Stimulated activated naive CD4-positive, alpha-beta T cell treated with Interleukin-2 at 50 U/mL for 16 hours (primary cell): ENCODE measurements around the gene TREM1.
"Not testable (repeated sequence)": the region's sequence is repeated elsewhere in the genome, so short reads cannot be mapped to it uniquely, and the experiment has no call there.

Experiments
- DNase-seq: peaks from one replicate; lab custom pipeline; 2025; lab: John Stamatoyannopoulos, UW

TREM1 gene

DNA sequence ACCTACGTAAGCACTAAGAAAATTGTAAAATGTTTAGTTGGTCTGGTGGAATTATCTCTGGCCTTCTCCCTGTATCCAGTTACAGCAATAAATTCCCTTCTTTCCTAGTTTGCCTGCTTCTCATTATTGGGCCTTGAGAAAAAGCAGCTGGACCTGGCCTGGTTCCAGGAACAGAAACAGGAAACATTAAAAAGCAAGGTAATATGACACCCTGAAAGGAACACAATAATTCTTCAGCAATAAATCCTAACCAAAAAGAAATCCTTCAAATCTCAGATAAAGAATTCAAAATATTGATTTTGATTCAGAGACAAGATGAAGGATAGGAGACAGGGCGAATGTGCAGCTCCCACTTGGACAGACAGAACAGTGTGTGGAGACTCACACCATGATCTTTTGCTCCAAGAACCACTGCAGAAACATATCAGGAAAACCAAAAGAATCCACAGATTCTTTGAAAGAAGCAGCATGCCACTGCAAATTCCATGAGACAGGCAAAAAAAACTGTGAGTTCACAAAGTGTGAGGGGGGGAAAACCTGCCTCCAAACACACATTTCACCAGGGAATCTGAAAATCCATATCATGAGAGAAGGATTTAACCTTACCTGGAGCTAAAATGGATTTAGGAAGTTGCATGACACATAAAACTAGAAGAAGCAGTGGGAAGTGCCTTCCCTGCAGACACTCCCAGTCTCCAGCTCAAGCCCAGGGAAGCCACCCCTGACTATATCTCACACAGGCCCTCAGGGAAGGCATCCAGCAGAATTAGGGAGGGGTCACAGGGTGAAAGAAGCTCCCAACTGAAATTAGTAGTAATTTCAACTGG, 28.9 kb downstream of the TREM1 start:
- DNase-seq: no peak

DNA sequence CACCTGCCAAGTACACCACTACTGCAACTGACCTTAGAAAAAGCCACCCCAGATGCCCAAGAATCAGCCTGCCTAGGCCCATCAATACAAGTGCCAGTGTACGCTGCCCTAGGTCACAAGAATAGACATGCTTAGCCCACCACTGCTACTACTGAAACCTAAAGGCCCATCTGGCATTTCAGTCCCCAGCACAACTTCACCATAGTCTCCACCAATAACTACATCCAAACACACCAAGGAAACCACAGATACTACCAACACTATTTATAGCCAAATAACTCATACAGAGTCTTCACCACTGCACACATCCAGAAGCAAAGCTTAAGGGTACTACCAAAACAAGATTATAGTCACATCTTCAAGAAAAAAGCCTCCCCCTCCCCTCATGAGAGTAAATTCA, 30.1 kb downstream of the TREM1 start:
- no peak for DNase-seq

DNA sequence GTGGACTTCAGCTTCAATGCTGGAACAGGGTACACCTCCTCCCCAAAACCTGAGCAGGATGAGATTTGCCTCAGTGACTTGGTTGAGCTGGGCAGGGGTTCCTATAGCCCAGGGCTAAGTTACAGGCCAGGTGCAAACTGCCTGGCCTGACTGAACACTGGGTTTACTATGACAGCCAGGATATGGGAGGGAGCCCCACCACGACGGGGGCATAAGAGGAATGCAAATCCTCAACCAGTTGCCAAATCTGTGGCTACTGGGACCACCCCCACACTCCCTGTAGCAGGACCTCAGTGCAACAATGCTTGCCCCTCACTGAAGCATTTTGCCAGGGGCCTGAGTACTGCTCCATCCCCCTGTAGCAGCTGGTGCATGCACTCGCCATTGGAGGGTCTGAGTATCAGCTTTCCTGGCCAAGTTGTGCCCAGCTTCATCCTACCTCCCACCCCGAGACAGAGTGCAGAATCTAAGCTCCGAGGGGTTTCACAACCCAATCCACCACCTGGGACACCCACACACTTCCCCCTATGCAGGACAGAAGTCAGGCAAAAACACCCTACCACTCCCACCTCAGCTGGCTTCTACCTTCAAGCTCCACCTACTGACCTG, 30.7 kb downstream of the TREM1 start:
- DNase-seq: no peak

DNA sequence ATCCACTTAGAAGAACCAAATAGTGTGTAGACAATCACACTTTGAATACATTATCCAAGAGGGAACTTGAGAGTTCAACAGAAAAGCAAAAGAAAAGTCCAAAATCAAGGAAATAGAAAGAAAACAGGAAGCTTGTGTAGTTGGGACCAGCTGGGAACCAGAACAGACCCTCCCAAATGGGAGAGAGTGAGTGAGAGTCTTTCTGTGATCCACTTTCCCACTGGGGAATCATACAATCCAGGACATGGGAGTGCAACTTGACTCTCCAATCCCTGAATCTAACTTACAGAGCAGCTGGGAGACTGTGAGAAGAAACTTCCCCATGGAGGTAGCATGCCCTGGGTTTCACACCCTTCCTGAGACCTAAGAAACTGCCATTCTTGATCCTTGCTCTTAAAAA, 31.4 kb downstream of the TREM1 start:
- DNase-seq: no peak

DNA sequence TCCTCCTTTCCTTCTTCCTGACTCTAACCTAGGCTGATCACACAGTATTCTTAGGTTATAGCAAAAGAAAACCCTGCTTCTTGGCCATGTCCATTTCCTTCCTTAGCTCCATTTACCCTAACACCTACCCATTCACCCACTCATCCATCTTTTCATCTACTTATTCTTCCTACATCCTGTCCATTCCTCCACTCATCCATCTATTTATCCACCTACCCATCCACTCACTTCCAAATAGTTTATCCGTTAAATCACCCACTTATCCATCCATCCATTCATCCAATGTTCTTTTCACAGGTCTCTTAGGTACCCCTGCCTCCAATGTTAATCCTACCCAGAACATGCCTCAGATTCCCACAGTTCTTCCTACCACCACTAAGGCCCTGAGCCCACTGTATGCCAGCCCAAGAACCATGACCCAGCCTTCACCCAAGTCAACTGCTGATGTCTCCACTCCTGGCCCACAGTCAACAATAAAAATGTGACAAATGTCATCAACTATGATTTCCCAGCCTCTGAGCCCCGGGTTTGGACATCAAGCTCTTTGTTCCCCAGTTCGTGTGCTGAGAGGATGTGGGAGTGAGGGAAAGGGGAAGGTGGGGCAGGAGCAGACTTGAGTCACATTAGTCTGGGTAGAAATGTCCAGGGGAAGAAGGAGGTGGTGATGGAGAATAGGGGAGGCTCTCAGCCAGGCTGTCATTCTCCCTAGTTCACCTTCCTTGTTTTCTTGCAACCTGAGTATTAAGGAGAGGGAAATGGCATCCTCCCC, 33.9 kb downstream of the TREM1 start:
- no peak for DNase-seq

DNA sequence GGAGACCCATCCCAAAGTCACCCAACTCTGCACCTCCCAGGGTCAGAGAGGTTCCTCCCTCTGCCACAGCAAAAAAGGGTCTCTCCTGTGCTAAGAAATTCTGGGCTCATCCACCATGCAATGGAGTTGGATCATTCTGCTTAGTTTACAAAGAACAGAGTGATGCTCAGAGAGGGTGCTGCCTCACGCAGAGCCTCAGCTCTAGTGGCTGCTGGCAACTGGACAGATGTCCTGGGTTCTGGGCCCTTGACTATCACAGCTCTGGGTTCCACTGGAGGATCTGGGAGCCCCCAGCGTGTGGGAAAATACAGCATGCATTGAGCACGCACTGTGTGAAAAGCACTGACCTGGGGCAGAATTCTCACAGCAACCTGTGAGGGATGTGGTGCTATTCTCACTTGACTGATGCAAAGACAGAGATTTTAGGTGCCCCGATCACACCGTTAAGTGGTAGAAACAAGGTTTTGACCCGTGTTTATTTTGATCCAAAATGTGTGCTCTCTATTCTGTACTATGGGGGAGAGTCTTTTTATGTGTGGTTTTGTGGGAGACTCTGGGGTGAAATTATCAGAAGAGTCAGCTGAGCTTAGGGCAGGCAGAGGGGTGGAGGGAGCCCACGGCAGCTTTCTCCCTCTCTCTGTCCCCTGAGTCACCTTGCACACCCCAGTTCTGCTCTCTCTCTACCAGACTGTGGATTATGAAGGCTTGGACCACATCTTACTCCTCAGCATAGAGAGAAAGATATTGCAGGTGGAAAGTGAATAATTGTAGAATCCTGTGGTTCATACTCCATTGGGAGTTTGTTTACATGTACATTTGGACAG, 38.4 kb downstream of the TREM1 start:
- no peak for DNase-seq

DNA sequence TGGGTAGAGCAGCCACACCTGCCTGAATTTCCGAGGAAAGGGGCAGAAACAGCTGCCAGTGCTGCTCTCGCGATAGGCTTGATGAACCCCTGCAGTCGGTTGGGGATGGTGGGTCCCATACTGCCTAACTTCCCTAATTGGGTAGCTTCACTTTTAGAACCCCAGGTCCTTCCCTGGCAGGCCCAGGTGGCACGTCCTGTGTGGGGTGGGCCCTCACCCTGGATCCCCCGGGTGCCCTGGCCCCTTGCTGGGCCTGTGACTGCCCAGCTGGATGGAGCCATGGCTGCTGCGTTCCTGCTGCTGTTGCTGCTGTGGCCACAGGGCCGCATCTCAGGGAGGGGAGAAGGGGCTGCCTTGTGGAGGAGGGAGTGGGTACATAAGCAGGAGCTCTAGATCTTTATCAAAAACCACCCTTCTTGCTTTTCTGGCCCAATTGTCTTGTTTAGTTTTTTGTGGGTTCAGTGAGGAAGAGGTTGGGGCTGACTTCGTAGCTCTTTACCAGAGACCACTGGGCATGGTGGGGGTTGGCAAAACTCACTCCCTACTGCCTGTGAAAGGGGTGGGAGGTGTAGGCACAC, 39.1 kb downstream of the TREM1 start:
- DNase-seq: no peak

DNA sequence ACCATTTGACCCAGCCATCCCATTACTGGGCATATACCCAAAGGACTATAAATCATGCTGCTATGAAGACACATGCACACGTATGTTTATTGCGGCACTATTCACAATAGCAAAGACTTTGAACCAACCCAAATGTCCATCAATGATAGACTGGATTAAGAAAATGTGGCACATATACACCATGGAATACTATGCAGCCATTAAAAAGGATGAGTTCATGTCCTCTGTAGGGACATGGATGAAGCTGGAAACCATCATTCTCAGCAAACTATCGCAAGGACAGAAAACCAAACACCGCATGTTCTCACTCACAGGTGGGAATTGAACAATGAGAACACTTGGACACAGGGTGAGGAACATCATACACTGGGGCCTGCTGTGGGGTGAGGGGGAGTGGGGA, 40.0 kb downstream of the TREM1 start:
- not testable (repeated sequence) for DNase-seq

DNA sequence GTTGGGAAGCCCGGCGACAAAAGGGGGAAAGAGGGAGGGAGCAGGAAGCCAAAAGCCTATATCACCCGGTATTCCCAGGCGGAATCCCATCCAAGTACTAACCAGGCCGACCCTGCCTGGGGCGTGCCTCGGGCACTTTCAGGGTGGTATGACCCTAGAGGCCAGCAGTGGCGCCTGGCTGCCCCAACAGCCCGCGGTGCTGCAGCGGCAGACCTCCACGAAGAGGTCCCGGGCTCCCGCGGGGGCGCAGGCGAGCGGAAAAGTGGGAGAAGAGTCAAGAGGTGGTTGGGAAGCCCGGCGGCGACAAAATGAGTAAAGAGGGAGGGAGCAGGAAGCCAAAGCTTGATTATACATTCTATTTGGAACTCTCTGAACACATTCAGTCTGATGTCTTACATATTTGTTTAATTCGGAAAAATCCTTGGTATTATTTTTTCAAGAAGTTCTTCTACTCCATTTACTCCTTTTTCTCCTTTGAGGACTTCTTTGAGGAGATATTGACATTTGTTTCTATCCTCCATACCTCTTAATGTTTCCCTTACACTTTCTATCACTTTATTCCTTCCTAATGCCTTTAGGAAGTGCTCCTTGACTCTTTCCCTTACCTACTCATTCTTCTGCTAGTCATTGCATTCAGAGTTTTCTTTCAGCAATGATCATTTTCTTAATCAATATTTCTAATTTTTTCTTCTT, 46.9 kb downstream of the TREM1 start:
- DNase-seq: no peak

DNA sequence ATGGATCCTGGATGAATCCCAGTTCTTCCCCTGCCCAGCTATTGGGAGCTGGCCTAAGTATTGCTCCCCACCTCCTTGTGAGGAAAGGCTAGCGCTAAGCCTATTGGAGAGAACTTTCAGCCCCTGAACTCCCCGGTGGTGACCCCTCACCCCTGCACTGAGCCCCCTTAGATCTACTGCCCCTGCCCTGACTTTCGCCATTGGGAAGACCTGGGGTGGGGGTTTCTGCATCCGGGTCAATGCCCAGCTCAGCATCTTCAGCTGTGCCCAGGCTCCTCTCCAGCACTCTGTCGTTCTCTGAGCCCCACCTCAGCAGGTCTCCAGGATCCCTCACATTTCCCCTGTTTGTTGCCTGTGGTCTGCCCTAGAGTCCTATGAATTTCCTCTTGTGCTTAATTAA, 49.4 kb downstream of the TREM1 start:
- DNase-seq: no peak

DNA sequence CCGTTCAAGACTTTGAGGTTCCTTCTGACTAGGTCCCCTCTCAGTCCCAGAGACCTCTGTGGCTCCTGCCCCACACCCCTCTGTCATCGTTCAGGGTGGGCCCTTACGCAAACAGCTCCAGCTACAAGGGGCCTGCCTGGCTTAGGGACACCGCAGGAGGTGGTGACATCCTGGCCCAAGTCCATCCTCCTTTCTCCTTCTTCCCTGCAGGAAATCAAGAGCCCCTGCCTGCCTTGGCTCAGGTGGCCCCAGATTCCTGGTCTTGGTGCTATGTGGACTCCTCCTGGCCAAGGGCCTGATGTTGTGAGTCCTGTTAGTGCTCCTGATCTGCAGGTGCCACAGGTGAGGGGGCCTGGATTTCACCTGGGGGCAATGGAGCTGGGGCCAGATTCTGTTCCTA, 50.2 kb downstream of the TREM1 start:
- DNase-seq: no peak

DNA sequence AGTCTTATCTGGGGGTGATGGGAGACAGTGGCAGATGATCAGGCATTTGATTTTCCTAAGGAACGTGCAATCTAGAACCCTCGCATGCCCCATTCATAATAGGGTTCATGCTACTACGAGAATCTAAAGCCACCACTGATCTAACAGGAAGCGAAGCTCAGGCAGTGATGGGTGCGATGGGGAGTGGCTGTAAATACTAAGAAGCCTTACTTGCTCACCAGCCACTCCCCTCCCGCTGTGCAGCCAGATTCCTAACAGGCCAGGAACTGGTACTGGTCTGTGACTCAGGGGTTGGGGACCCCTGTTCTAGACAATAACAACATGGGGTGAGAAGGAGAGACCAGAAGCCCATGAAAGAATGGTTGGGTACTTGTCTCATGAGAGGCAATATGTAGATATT, 53.8 kb downstream of the TREM1 start:
- DNase-seq: no peak

DNA sequence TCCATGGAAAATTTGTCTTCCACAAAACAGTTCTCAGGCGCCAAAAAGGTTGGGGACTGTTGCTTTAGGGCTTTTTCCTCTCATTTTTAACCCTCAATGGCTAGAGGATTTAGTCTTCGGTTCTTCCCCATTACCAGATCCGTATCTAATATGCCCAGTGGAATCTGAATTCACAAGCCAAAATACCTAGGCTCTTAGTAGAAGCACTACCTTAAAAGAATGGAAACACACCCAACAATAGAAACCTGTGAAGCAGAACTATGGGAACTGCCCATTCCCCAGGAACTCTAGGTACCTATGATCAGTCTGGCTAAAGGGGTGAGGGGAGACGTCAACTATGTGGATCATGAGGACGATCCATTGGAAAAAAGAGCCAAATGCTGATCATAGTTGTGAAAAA, 55.2 kb downstream of the TREM1 start:
- no peak for DNase-seq

DNA sequence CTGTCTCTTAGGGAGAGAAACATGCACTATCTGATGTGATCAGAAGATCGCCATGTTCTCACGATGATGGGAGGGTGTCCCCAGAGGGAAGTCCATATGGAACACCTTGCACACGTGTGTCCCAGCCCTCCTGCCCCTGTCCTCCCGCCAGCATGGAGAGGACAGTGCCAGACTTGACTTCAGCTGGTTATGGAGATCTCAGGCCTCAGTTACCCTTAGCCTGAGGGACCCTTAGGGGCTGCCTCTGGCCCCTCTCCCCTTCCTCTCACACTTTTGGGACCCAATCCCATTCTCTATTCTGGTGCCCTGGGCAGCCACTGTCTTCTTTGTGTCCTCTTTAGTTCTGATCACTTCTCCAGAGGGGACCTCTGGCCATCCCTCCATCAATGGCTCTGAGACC, 56.8 kb downstream of the TREM1 start:
- no peak for DNase-seq

DNA sequence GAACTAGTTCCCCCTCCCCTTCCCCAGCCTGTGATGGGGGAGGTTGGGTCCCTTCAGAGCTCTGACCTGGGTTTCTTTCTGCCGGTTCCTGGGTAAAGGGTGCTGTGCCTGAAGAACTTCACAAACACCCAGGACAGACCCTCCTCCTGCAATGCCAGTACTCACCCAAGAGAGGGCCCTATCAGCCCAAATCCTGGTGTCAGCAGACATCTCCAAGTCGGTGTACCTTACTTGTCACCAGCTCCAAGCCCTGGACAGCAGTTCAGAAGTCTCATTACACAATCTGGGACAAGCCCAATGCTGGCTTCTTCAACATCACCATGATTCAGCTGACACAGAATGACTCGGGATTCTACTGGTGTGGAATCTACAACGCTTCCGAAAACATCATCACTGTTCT, 57.9 kb downstream of the TREM1 start:
- DNase-seq: no peak

DNA sequence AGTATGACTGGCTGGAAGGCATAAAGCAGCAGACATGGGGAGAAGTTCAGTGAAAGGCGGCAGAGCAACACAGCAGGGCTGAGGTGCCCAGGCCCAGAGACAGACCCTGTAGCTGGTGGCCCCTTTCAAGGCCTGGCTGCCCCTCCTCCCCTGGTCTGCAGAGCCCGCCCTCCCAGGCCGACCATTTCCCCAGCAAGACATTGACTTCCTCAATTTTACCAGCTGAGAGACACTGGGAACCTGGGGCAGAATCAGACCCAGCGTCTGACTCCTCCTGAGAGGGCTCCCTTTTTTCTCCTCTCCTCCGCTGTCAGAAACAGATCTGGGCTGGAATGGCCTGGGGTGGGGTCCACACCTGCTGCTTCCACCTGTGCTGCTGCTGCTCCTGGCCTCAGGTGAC, 58.4 kb downstream of the TREM1 start, which contains the start of gene TREML4:
Gene TREML4, plus strand, starts transcription at position 254 of the 400 bp plus-strand sequence. Its CDS starts 79 bp downstream, at position 333.
- DNase-seq: no peak

DNA sequence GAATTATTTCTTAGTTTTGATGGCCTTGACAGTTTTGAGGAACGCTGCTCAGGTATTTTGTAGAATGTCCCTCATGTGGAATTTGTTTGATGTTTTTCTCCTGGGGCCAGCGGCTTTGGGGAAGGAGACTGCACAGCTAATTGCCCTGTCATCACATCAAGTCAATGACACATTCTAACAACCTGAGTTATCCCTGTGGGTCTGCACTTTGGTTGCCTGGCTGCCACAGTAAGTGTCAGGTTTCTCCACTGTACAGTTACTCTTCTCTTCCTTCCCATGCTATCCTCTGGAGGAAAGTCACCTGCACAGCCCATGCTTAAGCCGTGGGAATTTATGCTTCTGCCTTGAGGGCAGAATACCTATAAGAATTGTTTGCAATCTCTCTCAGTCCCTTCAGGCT, 59.7 kb downstream of the TREM1 start:
- DNase-seq: no peak

DNA sequence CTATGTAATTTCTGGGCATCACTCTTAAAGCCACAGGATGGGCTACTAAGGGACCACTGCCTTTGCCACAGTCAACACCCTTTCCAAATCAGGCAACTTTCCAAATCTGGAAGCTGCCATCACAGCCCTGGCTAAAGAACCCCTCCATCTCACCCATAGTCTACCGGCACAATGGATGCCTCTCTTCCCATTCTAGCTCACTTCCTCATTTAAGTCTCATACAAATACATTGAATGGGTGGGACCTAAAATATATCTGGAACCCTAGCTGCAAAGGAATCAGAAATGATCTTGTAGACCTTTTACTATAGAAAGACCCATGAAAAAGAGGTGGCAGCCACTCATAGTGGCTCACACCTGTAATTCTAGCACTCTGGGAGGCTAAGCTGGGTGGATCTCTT, 61.7 kb downstream of the TREM1 start:
- no peak for DNase-seq
